Ovary (tissue), 3 donors: Measurements from ENCODE around the gene PAIP2B.

Experiments used
- CTCF ChIP-seq, 3 donors: fragments of 450-650 bp in 2 of 3; fragments of 200-600 bp in 1 of 3; IDR thresholded peaks; one replicate each; pipeline versions ENCODE4 v1.5.1 to v1.8.0; 2016 to 2022; ENCODE audit warnings: antibody characterized with exemption in 3 of 3, mild to moderate bottlenecking in 1 of 3
- EP300 ChIP-seq: sonication (generic); formaldehyde crosslinking; IDR thresholded peaks from one replicate; pipeline ENCODE4 v1.6.1; 2017; ENCODE audit warnings: antibody characterized with exemption
- POLR2A ChIP-seq: fragments of 450-650 bp; IDR thresholded peaks from one replicate; pipeline ENCODE4 v1.6.1; 2017; ENCODE audit warnings: antibody characterized with exemption, mild to moderate bottlenecking, moderate library complexity
- donor health status: DM: no; HTN: no; CAD: no.

DNA sequence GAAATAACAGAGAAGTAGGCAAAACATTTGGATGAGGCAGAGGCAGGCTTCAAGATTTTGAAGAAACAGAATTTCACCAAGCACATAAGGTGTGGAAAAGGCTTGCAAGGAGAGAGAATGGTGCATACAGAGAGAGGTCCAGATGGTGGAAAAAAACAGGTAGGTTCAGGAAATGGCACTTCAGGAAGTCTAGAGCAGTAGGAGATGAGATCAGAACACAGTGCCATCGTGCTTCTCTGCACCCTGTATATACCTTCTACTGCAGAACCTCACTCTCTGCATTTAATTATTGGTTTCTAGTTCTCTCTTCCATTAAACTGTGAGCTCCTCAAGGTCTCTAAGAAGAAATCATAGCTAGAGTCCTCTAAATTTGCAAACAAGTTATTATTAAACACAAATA is 2.4 kb downstream of the PAIP2B start:
- TF ChIP-seq CTCF (IDR thresholded peaks at IDR 0.05) (no peak), EP300 (no peak), POLR2A (no peak)
